GM12874 (cell line): ENCODE results near the gene AK1.
A peak's percentile ranks its signal among the peaks of the same experiment; 100 is the strongest.

ENCODE experiments used
- CTCF ChIP-seq: IDR thresholded peaks from 2 replicates; pipeline ENCODE4 v1.5.1; 2011; ENCODE audit warnings: low read depth, mild to moderate bottlenecking, control low read depth, low read length, moderate library complexity; ENCODE audit not compliant: insufficient read depth

Gene AK1

GRCh38 chr9:127873886-127874285, 3.6 kb downstream of the AK1 start:
- no peak for TF ChIP-seq CTCF

DNA sequence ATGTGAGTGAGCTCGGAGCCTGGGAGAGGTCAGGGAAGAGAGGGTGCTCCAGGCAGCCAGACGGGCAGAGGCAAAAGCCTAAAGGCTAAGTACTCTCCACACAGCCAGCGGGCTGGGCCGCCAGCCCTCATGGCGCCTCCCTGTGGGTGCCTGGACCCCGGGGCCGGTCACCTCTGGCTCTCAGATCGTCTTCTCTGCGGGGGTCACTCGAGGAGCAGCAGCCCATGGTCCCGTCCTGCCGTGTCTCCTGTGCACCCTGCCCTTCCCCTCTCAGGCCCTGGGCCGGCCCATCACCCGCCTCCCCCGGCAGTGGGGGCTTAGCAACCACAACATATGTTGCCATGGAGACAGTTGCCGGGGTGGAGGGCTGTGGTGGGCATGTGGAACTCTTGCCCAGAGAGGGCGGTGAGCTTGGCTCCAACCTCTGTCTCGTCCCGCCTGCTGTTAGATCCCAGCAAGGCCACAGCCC, 4.2 kb downstream of the AK1 start:
- no peak for TF ChIP-seq CTCF

DNA sequence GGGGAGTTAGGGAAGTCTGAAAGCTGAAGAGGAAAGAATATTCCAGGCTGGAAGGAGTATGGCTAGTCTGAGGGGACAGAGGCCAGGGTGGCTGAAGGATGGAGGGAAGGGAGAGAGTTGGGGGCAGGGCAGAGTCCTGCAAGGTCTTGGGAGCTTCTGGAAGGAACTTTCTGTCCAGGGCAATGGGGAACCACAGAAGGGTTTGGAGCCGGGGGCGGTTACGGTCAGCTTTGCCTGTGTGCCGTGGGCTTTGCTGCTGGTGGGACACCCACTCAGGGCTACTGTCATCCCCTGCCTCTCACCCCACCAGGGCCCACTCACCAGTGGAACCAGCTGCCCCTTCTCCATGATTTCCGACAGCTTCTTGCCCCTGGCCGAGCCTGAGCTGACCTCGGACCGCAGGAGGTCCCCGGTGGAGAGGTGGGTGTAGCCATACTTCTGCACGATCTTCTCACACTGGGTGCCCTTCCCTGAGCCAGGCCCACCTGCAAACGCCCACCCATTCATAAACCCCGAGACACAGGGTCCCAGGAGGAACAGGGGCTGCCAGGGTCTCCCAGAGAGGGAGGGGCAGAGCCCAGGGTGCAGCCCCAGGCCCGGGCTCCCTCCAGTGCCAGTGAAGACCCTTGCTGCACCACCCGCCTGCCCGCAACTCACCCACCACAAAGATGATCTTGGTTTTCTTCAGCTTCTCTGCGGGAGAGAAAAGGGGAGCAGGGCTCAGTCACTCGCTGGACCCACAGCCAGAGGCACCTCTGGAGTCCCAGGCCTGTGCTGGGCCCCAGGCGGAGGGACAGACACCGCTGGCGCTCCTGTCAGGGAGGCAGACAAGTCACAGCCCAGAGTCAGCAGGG, 4.9 kb downstream of the AK1 start:
- no peak for TF ChIP-seq CTCF

- no peak for TF ChIP-seq CTCF
Measured at GRCh38 chr9:127871531-127871930, 5.9 kb downstream of the AK1 start.

GRCh38 chr9:127870887-127871286, 6.6 kb downstream of the AK1 start:
- no peak for TF ChIP-seq CTCF

- TF ChIP-seq CTCF = peak; percentile 96
Measured at GRCh38 chr9:127869310-127870152, 7.9 kb downstream of the AK1 start.

DNA sequence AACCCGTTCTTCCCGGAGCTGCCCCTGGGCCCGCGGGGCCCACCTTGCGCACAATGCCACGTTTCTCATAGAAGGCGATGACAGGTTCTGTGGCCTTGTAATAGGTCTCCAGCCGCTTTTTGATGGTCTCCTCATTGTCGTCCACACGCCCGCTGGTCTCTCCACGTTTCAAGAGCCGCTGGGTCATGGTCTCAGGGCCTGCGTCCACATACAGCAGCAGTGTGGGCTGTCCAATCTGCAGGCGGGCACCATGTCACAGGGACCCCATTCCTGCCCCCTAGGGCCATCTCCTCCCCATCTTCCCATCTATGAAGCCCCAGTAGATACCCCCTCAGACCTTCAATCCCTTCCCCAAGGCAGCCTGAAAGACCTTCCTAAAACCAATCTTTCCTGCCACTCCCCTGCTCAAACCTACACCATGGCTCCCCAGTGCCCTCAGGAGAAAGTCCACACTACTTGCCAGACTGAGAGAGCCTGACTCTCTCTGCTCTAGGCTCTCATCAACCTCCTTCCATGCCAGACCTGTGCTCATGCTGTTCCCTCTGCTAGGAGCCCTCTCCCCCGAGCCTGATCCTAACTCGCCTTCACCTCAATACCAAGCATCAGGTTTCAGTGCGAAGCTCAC, 9.1 kb downstream of the AK1 start:
- TF ChIP-seq CTCF = no peak
